Left ventricle myocardium superior (tissue), 1 donor: ENCODE data around the gene EDEM3. TPM values are rescaled to one million over a fixed set of nuclear protein-coding genes. Genes with fewer than 3 reads are reported as not detected.
"Not testable (repeated sequence)": the region's sequence is repeated elsewhere in the genome, so short reads cannot be mapped to it uniquely, and the experiment has no call there.

Source experiments
- ATAC-seq: fragments of 200-7000 bp; cut with Tn5 transposase; one replicate; pipeline ENCODE4 v1.9.1; 2020; ENCODE audit warnings: mild to moderate bottlenecking, moderate library complexity
- DNase-seq: peaks from one replicate; pipeline ENCODE4 v3.0.0-alpha.2; 2020
- intact Hi-C: fragments of 100-400 bp; cut with micrococcal nuclease; formaldehyde crosslinking; loops from one replicate; pipeline ENCODE4 v1.11.0; 2022
- total RNA-seq: library from RNA; stranded (reverse); fragmentation: NEBNext Ultra II Directional; extraction: Animal tissue kit (Norgen Biotek cat#: 25700); gene quantifications from one replicate; pipeline ENCODE4 v1.2.1, GENCODE V29; 2021
- donor health status: DM: no; HTN: yes; CAD: no; lungs with severe emphysema.

The EDEM3 gene
- total RNA-seq, 1 donor from 2014 or later, result 18.3 TPM

DNA sequence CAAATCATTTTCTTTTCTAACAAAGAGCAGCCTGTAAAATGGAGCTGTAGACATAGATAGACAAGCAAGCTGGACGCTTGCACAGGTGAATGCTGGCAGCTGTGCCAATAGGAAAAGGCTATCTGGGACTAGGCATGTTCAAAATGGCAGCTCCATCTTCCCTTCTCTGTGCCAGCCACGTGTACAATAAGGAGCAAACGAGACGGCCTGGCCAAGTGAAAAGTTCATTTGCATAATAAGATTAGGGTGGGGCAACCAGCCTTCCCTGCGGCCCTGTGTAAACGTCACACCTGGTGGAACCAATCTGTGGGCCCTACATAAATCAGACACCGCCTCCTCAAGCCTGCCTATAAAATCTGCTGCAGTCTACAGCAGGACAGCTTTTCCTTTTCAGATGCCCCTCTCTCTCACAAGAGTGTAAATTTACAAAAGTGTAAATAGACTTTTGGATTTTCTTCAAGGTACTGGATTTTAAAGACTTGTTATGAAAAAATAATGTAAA, 16.6 kb upstream of the EDEM3 start:
- ATAC-seq (no peak), DNase-seq (no peak)
- intact Hi-C loops, result no loop called here

- no peak for DNase-seq
- intact Hi-C loops, result no loop called here
- no peak for ATAC-seq
Observed at GRCh38 chr1:184770181-184770979, 15.7 kb upstream of the EDEM3 start.

GRCh38 chr1:184769241-184769640, 14.6 kb upstream of the EDEM3 start:
- ATAC-seq, result no peak
- intact Hi-C loops, result no loop called here
- DNase-seq, result no peak

- ATAC-seq (no peak), DNase-seq (no peak)
- intact Hi-C loops, result no loop called here
Observed at GRCh38 chr1:184768467-184768866, 13.8 kb upstream of the EDEM3 start.

GRCh38 chr1:184767591-184767990, 12.9 kb upstream of the EDEM3 start:
- ATAC-seq (no peak), DNase-seq (no peak)
- intact Hi-C loops, result no loop called here

- intact Hi-C loops, result no loop called here
- DNase-seq (no peak), ATAC-seq (no peak)
Observed at GRCh38 chr1:184764483-184764882, 9.8 kb upstream of the EDEM3 start.

GRCh38 chr1:184763520-184763919, 8.9 kb upstream of the EDEM3 start:
- DNase-seq, ATAC-seq, intact Hi-C loops: not testable (repeated sequence)

GRCh38 chr1:184761969-184762485, 7.4 kb upstream of the EDEM3 start:
- DNase-seq, result no peak
- ATAC-seq, result no peak
- intact Hi-C loops, result no loop called here

DNA sequence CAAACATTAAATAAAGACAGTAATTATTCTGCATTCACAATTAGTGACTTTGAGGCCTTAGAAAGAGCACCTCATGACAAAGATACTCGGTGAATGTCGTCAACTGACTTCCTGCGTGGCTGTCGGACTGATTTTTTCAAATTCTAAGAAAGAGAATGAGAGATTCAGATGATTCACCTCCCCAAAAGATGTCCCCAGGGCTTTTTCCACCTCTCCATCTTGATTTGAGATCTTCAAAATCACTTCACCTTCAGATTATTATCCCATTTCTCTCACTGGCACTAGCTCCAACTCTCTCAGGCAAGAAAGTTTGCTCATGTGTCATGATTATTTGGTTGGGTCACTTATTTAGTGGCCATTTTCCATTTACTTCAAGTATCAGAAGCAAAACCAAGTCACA, 5.0 kb upstream of the EDEM3 start:
- intact Hi-C loops, result no loop called here

GRCh38 chr1:184759112-184759511, 4.5 kb upstream of the EDEM3 start:
- intact Hi-C loops, result no loop called here

More for the DNA sequence above, 5.0 kb upstream of the EDEM3 start:
- ATAC-seq (no peak), DNase-seq (no peak)

GRCh38 chr1:184757891-184758290, 3.2 kb upstream of the EDEM3 start:
- DNase-seq, result no peak
- ATAC-seq, result no peak
- intact Hi-C loops, result no loop called here

More at GRCh38 chr1:184759112-184759511, 4.5 kb upstream of the EDEM3 start:
- ATAC-seq (no peak), DNase-seq (no peak)

DNA sequence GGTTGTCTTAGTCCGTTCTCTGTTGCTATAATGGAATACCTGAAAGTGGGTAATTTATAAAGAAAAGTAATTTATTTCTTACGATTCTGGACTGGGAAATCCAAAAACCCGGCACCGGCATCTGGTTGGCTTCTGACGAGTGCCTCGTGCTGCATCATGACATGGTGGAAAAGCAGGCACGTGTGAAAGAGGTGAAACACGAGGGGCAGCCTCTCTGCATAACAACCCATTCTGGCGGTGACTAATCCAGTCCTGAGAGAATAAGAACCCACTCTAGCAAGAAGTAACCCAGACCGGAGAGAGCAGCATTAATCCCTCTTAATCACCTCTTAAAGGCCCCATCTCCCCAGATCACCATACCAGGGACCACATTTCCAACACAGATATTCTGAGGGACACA, 2.7 kb upstream of the EDEM3 start:
- intact Hi-C loops, result no loop called here
- ATAC-seq, result no peak
- no peak for DNase-seq

DNA sequence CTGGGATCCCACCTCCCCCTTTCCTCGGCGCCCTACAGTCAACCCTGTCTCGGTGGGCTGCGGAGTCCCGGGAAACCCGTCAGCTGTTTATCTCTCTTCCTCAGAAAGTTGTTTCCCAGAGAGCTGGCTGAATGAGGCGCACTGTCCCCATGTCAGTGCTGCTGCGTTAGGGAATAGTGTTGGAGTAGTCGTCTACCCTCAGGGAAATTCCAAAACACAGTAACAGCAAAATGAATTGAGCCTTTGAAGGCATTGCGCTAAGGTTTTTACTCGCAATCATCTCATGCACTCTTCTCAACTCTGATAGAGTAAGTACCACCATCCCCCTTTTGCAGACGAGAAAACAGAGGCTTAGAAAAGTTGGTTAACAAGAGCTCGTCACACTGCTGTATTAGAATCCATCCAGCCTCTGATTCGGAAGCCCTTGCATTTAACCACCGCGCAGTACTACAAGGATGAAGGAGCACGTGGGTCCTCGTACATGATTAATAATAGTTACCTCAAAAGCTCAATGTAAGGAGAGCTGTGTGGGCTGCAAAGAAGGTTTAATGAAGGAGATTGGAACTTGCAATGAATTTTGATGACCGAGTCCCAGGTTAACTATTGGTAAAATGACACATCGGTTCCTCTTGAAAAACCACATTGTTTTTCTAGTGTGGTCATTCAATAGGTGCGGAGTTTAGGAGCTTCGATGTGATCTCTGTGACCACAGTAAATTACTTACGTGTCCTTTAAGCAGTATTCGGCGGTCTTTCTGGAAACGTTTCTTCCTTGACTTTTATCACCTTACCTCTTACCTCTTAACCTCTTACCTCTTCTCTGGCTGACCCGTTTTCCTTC, 788 bp upstream of the EDEM3 start:
- peak; percentile 4 for ATAC-seq
- intact Hi-C loops, result no loop called here

DNA sequence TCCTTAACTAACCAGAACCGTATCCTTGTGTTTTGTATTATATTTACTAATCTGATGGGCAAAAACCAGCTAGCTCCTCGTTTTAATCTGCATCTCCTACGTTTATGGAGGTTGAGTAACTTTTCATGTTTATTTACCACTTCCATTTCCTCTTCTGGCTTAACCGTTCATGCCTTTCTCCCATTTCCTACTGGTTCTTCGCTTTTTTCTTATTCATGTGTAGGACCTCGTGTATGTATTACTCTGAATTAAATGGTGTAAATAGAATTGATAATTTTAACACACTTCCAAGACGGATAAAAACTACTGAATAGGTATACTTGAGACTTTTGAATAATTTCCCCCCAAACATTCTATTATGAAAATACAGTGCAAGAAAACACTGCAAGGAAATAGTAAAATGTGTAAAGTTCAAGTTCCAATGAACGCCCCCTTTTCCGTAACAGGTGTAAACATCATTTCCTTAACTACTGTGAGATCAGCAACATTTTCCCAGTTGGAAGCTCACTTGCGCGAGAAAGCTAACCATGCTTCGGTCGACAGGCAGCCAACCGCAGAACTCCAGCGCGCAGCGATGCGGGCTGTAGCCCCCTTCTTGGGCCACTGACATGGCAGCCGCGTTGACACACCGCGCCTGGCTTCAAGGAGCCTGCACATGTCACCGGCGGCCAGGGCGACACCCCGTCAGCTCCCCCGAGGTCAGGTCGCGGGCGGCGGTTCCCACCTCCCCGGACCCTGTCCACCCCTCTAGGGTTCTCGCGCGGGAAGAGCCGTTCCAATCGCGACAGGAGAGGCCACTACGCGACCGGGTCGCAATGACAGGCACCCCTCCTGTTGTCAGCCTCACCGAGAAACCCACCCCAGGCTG, 816 bp downstream of the EDEM3 start:
- peak; percentile 33 for ATAC-seq
- DNase-seq, result peak; percentile 66
- intact Hi-C loops, result no loop called here

More for the DNA sequence above, 788 bp upstream of the EDEM3 start:
- no peak for DNase-seq

- no peak for DNase-seq
- intact Hi-C loops, result no loop called here
- no peak for ATAC-seq
Observed at GRCh38 chr1:184753117-184753516, 1.5 kb downstream of the EDEM3 start.

- intact Hi-C loops, result no loop called here
- ATAC-seq (no peak), DNase-seq (no peak)
Observed at GRCh38 chr1:184752656-184753055, 2.0 kb downstream of the EDEM3 start.

DNA sequence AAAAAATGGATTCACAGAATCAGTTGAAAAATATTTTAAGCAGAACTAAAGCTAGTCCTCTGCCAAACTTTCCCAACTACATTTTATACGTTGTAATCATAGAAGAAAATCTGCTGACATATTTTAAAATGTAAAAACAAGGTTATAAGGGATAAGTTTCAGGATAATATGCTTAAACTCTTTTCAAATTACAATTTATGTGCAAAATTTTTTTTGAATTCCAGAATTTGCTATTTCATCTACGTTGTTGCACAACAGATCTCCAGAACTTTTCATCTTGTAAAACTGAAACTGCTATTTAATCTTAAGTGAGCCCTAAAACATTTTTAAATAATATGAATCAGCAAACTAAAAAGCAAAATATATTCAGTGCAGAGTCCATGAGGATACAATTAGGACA, 5.9 kb downstream of the EDEM3 start:
- DNase-seq (no peak), ATAC-seq (no peak)
- intact Hi-C loops, result no loop called here

DNA sequence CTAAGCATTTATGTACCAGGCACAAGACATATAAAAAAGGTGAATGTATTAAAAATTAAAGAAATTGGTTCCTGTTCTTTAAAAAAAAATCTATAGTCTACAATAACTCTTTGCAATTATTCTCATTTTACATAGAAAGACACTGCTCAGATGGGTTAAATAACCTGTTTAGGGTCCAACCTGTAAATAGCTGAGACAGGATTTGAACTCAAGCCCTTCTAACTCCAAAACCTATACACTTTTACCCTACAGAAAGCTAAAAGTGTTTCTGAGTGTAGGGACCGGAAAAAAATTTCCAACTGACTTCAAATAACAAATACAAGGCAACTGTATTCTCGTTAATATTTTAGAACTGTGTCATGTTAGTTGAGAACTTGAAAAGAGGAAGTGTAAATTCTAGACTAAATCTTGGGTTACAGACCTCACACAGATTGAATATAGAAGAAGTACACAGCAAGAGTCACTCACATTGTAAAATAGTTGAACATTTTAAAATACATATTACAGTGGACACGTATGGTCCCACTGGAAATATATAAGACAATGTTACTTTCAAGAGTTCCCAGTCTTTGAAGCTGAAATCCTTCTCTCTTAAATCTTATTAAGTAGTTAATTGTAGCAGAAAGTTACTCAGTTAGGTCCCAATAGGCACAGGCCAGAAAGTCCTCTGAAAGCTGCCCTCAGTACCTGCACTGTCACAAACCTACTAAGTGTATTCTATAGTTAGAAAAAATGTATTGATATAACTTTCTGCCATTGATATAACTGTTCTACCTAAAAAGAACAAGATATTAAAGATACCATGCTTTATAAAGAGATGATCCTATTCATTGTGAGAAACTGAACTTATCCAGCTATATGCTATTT, 7.3 kb downstream of the EDEM3 start:
- ATAC-seq, result no peak
- DNase-seq, result no peak
- intact Hi-C loops, result no loop called here
